ENCODE results near the gene CACNA1D. TPM values are rescaled to one million over a fixed set of nuclear protein-coding genes. Genes with fewer than 3 reads are reported as not detected.

Gene CACNA1D
- total RNA-seq, 1 donor from 2014 or later: 2.8 TPM

DNA sequence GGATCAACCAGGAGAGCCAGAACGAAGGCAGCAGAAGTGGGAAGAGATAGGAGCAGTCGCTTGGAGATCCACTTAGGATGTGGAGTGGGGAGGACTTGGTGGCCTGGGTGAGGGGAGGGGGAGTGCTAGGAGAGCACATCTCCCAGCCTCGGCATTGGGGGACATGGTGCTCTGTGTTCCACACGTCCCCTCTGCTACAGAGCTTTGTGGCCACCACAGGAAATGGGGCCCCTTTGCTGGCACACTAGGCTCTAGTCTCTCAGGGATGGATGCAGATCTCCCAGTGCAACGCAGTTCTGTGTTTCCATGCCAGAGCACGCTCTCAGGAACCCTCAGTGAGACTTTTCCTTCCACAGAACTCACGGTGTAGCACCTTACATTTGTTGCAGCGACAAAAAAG, 283.1 kb downstream of the CACNA1D start:
- Mint-ChIP-seq H3K27me3 (ENCODE audit: low read depth) (no peaks in the 10 kb centered on the region), H3K4me1 (peaks cover 42% of the 10 kb centered on the region), H3K36me3 (no peaks in the 10 kb centered on the region), H3K9me3 (no peaks in the 10 kb centered on the region), H3K4me3 (no peak overlapping the region), H3K27ac (no peak overlapping the region)
- DNase-seq (ENCODE audit: low spot score in 2 of 2, unreplicated experiment in 2 of 2): no peak
- TF ChIP-seq, protein P1, sequence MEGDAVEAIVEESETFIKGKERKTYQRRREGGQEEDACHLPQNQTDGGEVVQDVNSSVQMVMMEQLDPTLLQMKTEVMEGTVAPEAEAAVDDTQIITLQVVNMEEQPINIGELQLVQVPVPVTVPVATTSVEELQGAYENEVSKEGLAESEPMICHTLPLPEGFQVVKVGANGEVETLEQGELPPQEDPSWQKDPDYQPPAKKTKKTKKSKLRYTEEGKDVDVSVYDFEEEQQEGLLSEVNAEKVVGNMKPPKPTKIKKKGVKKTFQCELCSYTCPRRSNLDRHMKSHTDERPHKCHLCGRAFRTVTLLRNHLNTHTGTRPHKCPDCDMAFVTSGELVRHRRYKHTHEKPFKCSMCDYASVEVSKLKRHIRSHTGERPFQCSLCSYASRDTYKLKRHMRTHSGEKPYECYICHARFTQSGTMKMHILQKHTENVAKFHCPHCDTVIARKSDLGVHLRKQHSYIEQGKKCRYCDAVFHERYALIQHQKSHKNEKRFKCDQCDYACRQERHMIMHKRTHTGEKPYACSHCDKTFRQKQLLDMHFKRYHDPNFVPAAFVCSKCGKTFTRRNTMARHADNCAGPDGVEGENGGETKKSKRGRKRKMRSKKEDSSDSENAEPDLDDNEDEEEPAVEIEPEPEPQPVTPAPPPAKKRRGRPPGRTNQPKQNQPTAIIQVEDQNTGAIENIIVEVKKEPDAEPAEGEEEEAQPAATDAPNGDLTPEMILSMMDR (IDR thresholded peaks at IDR 0.05; ENCODE audit: unreplicated experiment): no peak

DNA sequence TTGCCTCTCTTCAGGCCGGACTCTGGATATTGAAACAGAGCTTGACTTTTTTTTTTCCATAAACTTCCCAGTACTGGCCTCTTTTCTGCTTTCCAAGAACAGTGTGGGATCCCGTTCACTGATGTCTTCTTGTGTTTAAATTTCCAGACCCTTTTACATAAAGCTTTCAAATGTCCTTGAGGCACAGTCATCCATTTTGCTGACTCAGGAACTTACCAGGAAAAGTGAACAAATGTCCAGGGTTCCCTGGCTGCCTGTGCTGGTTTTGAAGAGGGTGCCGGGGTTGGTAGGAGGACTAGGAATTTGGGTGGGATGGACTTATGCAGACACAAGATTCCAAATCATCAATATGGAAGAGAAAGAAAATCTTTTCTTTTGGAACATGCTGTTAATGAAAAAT, 283.7 kb downstream of the CACNA1D start:
- H3K27ac Mint-ChIP-seq: no peak overlapping the region
- no peaks in the 10 kb centered on the region for H3K27me3 Mint-ChIP-seq (ENCODE audit: low read depth)
- H3K9me3 Mint-ChIP-seq: no peaks in the 10 kb centered on the region
- H3K4me1 Mint-ChIP-seq: peaks cover 35% of the 10 kb centered on the region
- TF ChIP-seq, protein P1 (IDR thresholded peaks at IDR 0.05; ENCODE audit: unreplicated experiment): no peak
- no peak for DNase-seq (ENCODE audit: low spot score in 2 of 2, unreplicated experiment in 2 of 2)
- H3K36me3 Mint-ChIP-seq: no peaks in the 10 kb centered on the region
- no peak overlapping the region for H3K4me3 Mint-ChIP-seq

DNA sequence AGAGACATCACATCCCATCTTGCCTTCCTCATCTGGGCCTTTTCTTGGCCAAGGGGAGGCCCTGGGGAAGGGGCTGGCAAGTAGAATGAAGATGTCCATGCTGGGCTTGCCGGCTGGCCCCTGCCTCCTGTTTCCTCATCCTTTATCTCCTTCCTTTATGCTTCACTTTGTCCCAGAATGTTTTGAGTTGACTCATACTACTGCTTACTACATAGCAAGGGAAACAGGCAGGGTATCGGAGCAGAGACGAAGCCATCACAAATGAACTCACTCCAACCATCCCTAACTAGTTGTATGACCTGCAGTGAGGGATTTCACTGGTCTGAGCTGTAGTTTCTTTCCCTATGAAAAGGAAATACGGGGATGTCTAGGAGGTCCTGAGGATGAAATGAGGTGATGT, 285.8 kb downstream of the CACNA1D start:
- H3K36me3 Mint-ChIP-seq: no peaks in the 10 kb centered on the region
- H3K27me3 Mint-ChIP-seq (ENCODE audit: low read depth): no peaks in the 10 kb centered on the region
- peaks cover 18% of the 10 kb centered on the region for H3K4me1 Mint-ChIP-seq
- no peak overlapping the region for H3K27ac Mint-ChIP-seq
- H3K4me3 Mint-ChIP-seq: no peak overlapping the region
- H3K9me3 Mint-ChIP-seq: no peaks in the 10 kb centered on the region
- TF ChIP-seq, protein P1 (IDR thresholded peaks at IDR 0.05; ENCODE audit: unreplicated experiment): no peak
- no peak for DNase-seq (ENCODE audit: low spot score in 2 of 2, unreplicated experiment in 2 of 2)

DNA sequence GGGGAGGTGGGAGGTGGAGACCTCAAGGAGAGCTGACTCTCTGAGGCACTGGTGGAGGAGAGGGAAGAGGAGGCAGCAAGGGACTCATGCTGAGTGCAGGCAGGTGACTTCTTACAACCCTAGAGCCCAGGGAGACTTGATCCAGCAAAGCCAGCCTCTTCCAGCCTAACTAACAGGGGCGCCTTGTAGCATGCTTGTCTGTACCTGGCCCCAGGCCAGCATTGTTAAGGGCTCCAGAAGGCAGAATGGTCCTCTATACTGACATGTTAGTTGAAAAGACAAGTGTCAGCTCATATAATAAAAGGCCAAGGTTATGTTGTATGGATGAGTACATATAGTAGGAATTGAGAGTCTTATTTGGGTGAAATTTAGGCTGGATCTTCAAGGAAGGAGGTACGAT, 286.4 kb downstream of the CACNA1D start:
- H3K27me3 Mint-ChIP-seq (ENCODE audit: low read depth): no peaks in the 10 kb centered on the region
- no peak overlapping the region for H3K27ac Mint-ChIP-seq
- no peaks in the 10 kb centered on the region for H3K36me3 Mint-ChIP-seq
- no peak overlapping the region for H3K4me3 Mint-ChIP-seq
- DNase-seq (ENCODE audit: low spot score in 2 of 2, unreplicated experiment in 2 of 2): no peak
- TF ChIP-seq, protein P1 (IDR thresholded peaks at IDR 0.05; ENCODE audit: unreplicated experiment): no peak
- H3K4me1 Mint-ChIP-seq: peaks cover 15% of the 10 kb centered on the region
- no peaks in the 10 kb centered on the region for H3K9me3 Mint-ChIP-seq

DNA sequence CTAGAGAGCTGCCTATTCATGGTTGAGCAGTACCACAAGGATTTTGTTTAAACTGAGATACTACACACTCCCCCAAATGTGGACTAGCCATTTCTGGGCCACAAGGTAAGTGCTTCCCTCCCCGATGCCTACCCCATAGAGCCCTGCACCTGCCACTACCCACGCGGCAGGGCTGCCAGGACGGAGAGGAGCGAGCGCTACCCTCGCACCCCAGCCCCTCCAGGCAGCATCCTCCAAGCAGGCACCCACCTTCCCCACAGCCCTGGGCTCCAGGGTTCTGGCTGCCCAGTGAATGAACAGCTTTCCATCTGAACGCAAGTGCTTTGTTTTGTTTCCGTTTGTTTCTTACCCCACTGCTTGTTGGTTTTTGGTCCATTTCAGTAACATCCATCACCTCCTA, 292.6 kb downstream of the CACNA1D start:
- Mint-ChIP-seq H3K4me3 (no peak overlapping the region), H3K9me3 (no peaks in the 10 kb centered on the region), H3K4me1 (no peaks in the 10 kb centered on the region), H3K27me3 (ENCODE audit: low read depth) (peaks cover 30% of the 10 kb centered on the region), H3K36me3 (no peaks in the 10 kb centered on the region), H3K27ac (no peak overlapping the region)
- TF ChIP-seq, protein P1 (IDR thresholded peaks at IDR 0.05; ENCODE audit: unreplicated experiment): no peak
- no peak for DNase-seq (ENCODE audit: low spot score in 2 of 2, unreplicated experiment in 2 of 2)

DNA sequence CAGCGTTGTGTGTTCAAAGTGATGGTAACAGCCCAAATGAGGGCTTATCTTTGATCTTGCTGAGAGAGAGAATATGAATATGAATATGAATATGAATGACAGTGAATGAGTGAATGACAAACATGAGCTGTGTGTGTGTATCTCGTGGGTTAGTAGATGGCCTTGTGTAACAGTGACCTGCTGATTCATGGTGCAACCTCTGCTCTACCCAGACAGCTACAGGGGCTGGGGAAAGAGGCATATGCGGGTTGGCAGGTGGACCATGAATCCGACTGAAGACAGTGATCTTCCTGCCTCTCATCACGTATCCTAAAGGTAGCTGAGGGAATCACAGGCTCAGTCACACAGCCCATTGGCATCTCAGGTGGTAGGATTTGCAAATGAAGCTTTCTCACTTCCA, 293.6 kb downstream of the CACNA1D start:
- Mint-ChIP-seq H3K9me3 (no peaks in the 10 kb centered on the region), H3K4me3 (no peak overlapping the region), H3K36me3 (no peaks in the 10 kb centered on the region), H3K27me3 (ENCODE audit: low read depth) (peaks cover 30% of the 10 kb centered on the region), H3K27ac (no peak overlapping the region), H3K4me1 (no peaks in the 10 kb centered on the region)
- no peak for DNase-seq (ENCODE audit: low spot score in 2 of 2, unreplicated experiment in 2 of 2)
- TF ChIP-seq, protein P1 (IDR thresholded peaks at IDR 0.05; ENCODE audit: unreplicated experiment): no peak
